Measurements from ENCODE around the gene NEDD9.

The NEDD9 gene

DNA sequence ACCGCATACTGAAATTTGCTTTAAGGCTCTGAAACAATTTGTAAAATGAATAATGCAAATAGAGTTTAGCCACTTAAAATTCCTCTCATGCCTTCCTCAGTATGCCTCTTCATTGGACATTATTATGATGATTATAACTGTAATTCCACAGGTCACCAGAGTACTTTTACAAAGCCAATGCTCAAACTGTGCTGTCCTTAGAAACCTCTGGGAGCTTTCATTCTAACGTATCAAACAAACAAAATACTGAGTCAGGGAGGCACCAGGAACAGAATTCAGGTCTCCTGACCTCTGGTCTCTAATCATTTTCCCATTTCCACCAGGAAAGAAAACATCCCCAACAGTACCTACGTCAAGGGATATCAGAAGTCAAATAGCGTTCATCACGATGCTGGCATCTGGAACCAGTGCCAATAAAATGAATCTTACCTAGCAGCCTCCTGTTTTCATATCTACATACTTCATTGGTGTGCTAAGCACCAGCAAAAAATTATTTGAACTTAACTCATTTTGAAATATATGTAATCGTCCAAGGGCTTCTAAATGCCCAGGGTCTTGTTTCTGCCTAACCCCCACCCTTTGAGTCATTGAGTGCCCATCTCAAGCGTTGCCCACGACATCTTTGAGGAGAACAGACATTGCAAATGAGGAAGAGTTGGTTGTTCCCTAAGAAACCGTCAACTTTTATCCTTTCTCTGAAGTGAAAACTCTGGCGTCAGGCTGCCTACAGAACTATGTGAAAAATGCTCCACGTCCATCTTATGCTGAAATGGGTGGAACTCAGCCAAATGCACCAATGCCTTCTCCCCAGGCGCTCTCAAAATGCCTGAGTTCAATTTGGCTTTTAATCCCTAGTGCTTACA, 37.9 kb downstream of the NEDD9 start (continued):
- TF ChIP-seq, protein P1, sequence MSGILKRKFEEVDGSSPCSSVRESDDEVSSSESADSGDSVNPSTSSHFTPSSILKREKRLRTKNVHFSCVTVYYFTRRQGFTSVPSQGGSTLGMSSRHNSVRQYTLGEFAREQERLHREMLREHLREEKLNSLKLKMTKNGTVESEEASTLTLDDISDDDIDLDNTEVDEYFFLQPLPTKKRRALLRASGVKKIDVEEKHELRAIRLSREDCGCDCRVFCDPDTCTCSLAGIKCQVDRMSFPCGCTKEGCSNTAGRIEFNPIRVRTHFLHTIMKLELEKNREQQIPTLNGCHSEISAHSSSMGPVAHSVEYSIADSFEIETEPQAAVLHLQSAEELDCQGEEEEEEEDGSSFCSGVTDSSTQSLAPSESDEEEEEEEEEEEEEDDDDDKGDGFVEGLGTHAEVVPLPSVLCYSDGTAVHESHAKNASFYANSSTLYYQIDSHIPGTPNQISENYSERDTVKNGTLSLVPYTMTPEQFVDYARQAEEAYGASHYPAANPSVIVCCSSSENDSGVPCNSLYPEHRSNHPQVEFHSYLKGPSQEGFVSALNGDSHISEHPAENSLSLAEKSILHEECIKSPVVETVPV (CRISPR knock-in tag; IDR thresholded peaks at IDR 0.05), result no peak
- 0 out of 2 replicates have a peak, but pooled peaks have one; percentile 32 for TF ChIP-seq ZC3H10 (CRISPR knock-in tag; IDR thresholded peaks at IDR 0.05)
- no peak for TF ChIP-seq RARB (CRISPR knock-in tag; IDR thresholded peaks at IDR 0.05)
- TF ChIP-seq TCF4 (CRISPR knock-in tag; IDR thresholded peaks at IDR 0.05; ENCODE audit: borderline replicate concordance), result no peak
- no peak for TF ChIP-seq BACH2 (CRISPR knock-in tag; IDR thresholded peaks at IDR 0.05; ENCODE audit: borderline replicate concordance)
- peak; percentile 23; the same call in 1 of the 2 replicates for TF ChIP-seq TOX (CRISPR knock-in tag; IDR thresholded peaks at IDR 0.05; ENCODE audit: borderline replicate concordance)
- TF ChIP-seq, protein P2, sequence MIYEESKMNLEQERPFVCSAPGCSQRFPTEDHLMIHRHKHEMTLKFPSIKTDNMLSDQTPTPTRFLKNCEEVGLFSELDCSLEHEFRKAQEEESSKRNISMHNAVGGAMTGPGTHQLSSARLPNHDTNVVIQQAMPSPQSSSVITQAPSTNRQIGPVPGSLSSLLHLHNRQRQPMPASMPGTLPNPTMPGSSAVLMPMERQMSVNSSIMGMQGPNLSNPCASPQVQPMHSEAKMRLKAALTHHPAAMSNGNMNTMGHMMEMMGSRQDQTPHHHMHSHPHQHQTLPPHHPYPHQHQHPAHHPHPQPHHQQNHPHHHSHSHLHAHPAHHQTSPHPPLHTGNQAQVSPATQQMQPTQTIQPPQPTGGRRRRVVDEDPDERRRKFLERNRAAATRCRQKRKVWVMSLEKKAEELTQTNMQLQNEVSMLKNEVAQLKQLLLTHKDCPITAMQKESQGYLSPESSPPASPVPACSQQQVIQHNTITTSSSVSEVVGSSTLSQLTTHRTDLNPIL (CRISPR knock-in tag; IDR thresholded peaks at IDR 0.05; ENCODE audit: low read depth), result peak; percentile 60; the same call in 1 of the 2 replicates
- TF ChIP-seq ZFP30 (CRISPR knock-in tag; IDR thresholded peaks at IDR 0.05), result no peak
- TF ChIP-seq ZNF70 (CRISPR knock-in tag; IDR thresholded peaks at IDR 0.05), result no peak

GRCh38 chr6:11193434-11193833, 39.0 kb downstream of the NEDD9 start:
- ATAC-seq, result no peak
- TF ChIP-seq CSDC2 (CRISPR knock-in tag; IDR thresholded peaks at IDR 0.05), result no peak
- TF ChIP-seq ZC3H10 (CRISPR knock-in tag; IDR thresholded peaks at IDR 0.05), result no peak
- TF ChIP-seq OSR1 (CRISPR knock-in tag; IDR thresholded peaks at IDR 0.05), result no peak
- no peak for TF ChIP-seq GLIS3 (CRISPR knock-in tag; IDR thresholded peaks at IDR 0.05)
- TF ChIP-seq ZNF8 (CRISPR knock-in tag; IDR thresholded peaks at IDR 0.05), result no peak
- TF ChIP-seq, protein P2 (CRISPR knock-in tag; IDR thresholded peaks at IDR 0.05; ENCODE audit: low read depth), result no peak
- no peak for TF ChIP-seq ISL1 (CRISPR knock-in tag; IDR thresholded peaks at IDR 0.05)
- TF ChIP-seq RARB (CRISPR knock-in tag; IDR thresholded peaks at IDR 0.05), result no peak
- no peak for TF ChIP-seq BACH2 (CRISPR knock-in tag; IDR thresholded peaks at IDR 0.05; ENCODE audit: borderline replicate concordance)
- no peak for TF ChIP-seq ZFP30 (CRISPR knock-in tag; IDR thresholded peaks at IDR 0.05)
- TF ChIP-seq ZNF565 (CRISPR knock-in tag; conservative IDR thresholded peaks at IDR 0.05; ENCODE audit: low read depth), result no peak
- TF ChIP-seq TSHZ2 (CRISPR knock-in tag; IDR thresholded peaks at IDR 0.05), result no peak
- TF ChIP-seq TOX (CRISPR knock-in tag; IDR thresholded peaks at IDR 0.05; ENCODE audit: borderline replicate concordance), result no peak

GRCh38 chr6:11192167-11192566, 40.3 kb downstream of the NEDD9 start:
- ATAC-seq, result no peak
- TF ChIP-seq ESRRG (CRISPR knock-in tag; IDR thresholded peaks at IDR 0.05) (no peak), ZNF8 (CRISPR knock-in tag; IDR thresholded peaks at IDR 0.05) (no peak), TSHZ2 (CRISPR knock-in tag; IDR thresholded peaks at IDR 0.05) (no peak), TOX (CRISPR knock-in tag; IDR thresholded peaks at IDR 0.05; ENCODE audit: borderline replicate concordance) (no peak), PPARA (CRISPR knock-in tag; IDR thresholded peaks at IDR 0.05; ENCODE audit: borderline replicate concordance) (no peak)
- TF ChIP-seq, protein P1 (CRISPR knock-in tag; IDR thresholded peaks at IDR 0.05), result no peak
- TF ChIP-seq, protein P2 (CRISPR knock-in tag; IDR thresholded peaks at IDR 0.05; ENCODE audit: low read depth), result no peak

All from SK-N-SH treated with all-trans-retinoic acid at 6 μM for 48 hours (cell line).